H9 (cell line): ENCODE measurements around the gene F12. TPM values are rescaled to one million over a fixed set of nuclear protein-coding genes. Genes with fewer than 3 reads are reported as not detected.

Experiments used
- DNase-seq: peaks from one replicate; pipeline ENCODE4 v3.0.0-alpha.2; 2017
- H2AFZ ChIP-seq: one replicate; pipeline ENCODE4 v1.6.1; 2013; ENCODE audit warnings: mild to moderate bottlenecking, low read length, control low read depth, moderate library complexity
- H2AK5ac ChIP-seq: 2 replicates; pipeline ENCODE4 v1.6.1; 2013; ENCODE audit warnings: low read length, control low read depth, mixed read lengths; ENCODE audit not compliant: insufficient read length
- H2BK120ac ChIP-seq: one replicate; pipeline ENCODE4 v1.6.1; 2013; ENCODE audit warnings: low read depth, mild to moderate bottlenecking, low read length, control low read depth, inconsistent platforms; ENCODE audit not compliant: poor library complexity, severe bottlenecking
- H2BK12ac ChIP-seq: 2 replicates; pipeline ENCODE4 v1.6.1; 2013; ENCODE audit warnings: low read length, control low read depth, mixed read lengths, low read depth; ENCODE audit not compliant: insufficient read length
- H2BK15ac ChIP-seq: 2 replicates; pipeline ENCODE4 v1.6.1; 2013; ENCODE audit warnings: low read depth, low read length, control low read depth
- H2BK20ac ChIP-seq: one replicate; pipeline ENCODE4 v1.6.1; 2013; ENCODE audit warnings: low read depth, mild to moderate bottlenecking, low read length, control low read depth, inconsistent platforms; ENCODE audit not compliant: poor library complexity, severe bottlenecking
- H2BK5ac ChIP-seq: 2 replicates; pipeline ENCODE4 v1.6.1; 2013; ENCODE audit warnings: low read length, control low read depth, mixed read lengths; ENCODE audit not compliant: insufficient read length
- H3K14ac ChIP-seq: 2 replicates; pipeline ENCODE4 v1.6.1; 2013; ENCODE audit warnings: low read length, control low read depth; ENCODE audit not compliant: insufficient read depth
- H3K18ac ChIP-seq: 2 replicates; pipeline ENCODE4 v1.6.1; 2013; ENCODE audit warnings: low read depth, mild to moderate bottlenecking, mixed read lengths, low read length, control low read depth; ENCODE audit not compliant: insufficient read length
- H3K23ac ChIP-seq: 2 replicates; pipeline ENCODE4 v1.6.1; 2013; ENCODE audit warnings: low read length, control low read depth, mixed read lengths, low read depth; ENCODE audit not compliant: insufficient read length
- H3K23me2 ChIP-seq: 2 replicates; pipeline ENCODE4 v1.6.1; 2013; ENCODE audit warnings: low read depth, mild to moderate bottlenecking, mixed read lengths, low read length, control low read depth; ENCODE audit not compliant: insufficient read length, poor library complexity, severe bottlenecking
- H3K27ac ChIP-seq: 2 replicates; pipeline ENCODE4 v1.5.1; 2013; ENCODE audit warnings: low read length, control low read depth, mixed read lengths, low read depth; ENCODE audit not compliant: insufficient read length
- H3K27me3 ChIP-seq: 2 replicates; pipeline ENCODE4 v1.6.1; 2013; ENCODE audit warnings: low read length, control low read depth, inconsistent platforms; ENCODE audit not compliant: insufficient read depth
- H3K4ac ChIP-seq: 2 replicates; pipeline ENCODE4 v1.6.1; 2013; ENCODE audit warnings: low read depth, mild to moderate bottlenecking, control low read depth, inconsistent platforms, low read length, moderate library complexity
- H3K4me1 ChIP-seq: 2 replicates; pipeline ENCODE4 v1.6.1; 2013; ENCODE audit warnings: low read length, control low read depth, inconsistent platforms; ENCODE audit not compliant: insufficient read depth
- H3K4me2 ChIP-seq: 2 replicates; pipeline ENCODE4 v1.6.1; 2013; ENCODE audit warnings: low read length, control low read depth, mixed read lengths; ENCODE audit not compliant: insufficient read length, insufficient read depth
- H3K56ac ChIP-seq: 2 replicates; pipeline ENCODE4 v1.6.1; 2013; ENCODE audit warnings: low read depth, mild to moderate bottlenecking, mixed read lengths, low read length, control low read depth; ENCODE audit not compliant: insufficient read length
- H3K79me1 ChIP-seq: 2 replicates; pipeline ENCODE4 v1.6.1; 2013; ENCODE audit warnings: low read depth, mild to moderate bottlenecking, moderate library complexity, low read length, control low read depth, inconsistent platforms; ENCODE audit not compliant: insufficient read depth, poor library complexity, severe bottlenecking
- H3K79me2 ChIP-seq: 2 replicates; pipeline ENCODE4 v1.6.1; 2013; ENCODE audit warnings: low read length, control low read depth, inconsistent platforms; ENCODE audit not compliant: insufficient read depth
- H3K9ac ChIP-seq: 2 replicates; pipeline ENCODE4 v1.6.1; 2013; ENCODE audit warnings: low read length, control low read depth, mixed read lengths; ENCODE audit not compliant: insufficient read length; ENCODE audit errors: extremely low read depth
- H3K9me3 ChIP-seq: one replicate; pipeline ENCODE4 v1.6.1; 2013; ENCODE audit warnings: low read depth, low read length, inconsistent platforms; ENCODE audit not compliant: control insufficient read depth
- H3T11ph ChIP-seq: one replicate; pipeline ENCODE4 v1.6.1; 2013; ENCODE audit warnings: mild to moderate bottlenecking, low read length, control low read depth, inconsistent platforms
- H4K20me1 ChIP-seq: one replicate; pipeline ENCODE4 v1.6.1; 2013; ENCODE audit not compliant: control insufficient read depth, insufficient read length, insufficient read depth
- H4K5ac ChIP-seq: 2 replicates; pipeline ENCODE4 v1.6.1; 2013; ENCODE audit warnings: low read depth, mild to moderate bottlenecking, mixed read lengths, low read length, control low read depth; ENCODE audit not compliant: insufficient read length
- H4K8ac ChIP-seq: replicated peaks from 2 replicates; pipeline ENCODE4 v1.6.1; 2013; ENCODE audit warnings: low read length, control low read depth, mixed read lengths, low read depth; ENCODE audit not compliant: insufficient read length
- H4K91ac ChIP-seq: 2 replicates; pipeline ENCODE4 v1.6.1; 2013; ENCODE audit warnings: low read depth, mild to moderate bottlenecking, moderate library complexity, mixed read lengths, low read length, control low read depth; ENCODE audit not compliant: insufficient read length
- H3K27ac Mint-ChIP-seq, 3 experiments: 2 replicates in 2 of 3; 3 replicates in 1 of 3; pipeline ENCODE4 v1.8.0; 2020 to 2021; ENCODE audit warnings: mixed read lengths in 3 of 3, mild to moderate bottlenecking in 1 of 3, moderate library complexity in 1 of 3
- H3K27me3 Mint-ChIP-seq: 2 replicates; pipeline ENCODE4 v1.8.0; 2021; ENCODE audit warnings: low read depth, mild to moderate bottlenecking, moderate library complexity, mixed read lengths
- H3K36me3 Mint-ChIP-seq, 3 experiments: 2 replicates in 2 of 3; 3 replicates in 1 of 3; pipeline ENCODE4 v1.8.0; 2020 to 2021; ENCODE audit warnings: low read depth in 3 of 3, mixed read lengths in 3 of 3; ENCODE audit not compliant: insufficient read depth in 1 of 3
- H3K4me1 Mint-ChIP-seq, 2 experiments: 2 replicates each; pipeline ENCODE4 v1.8.0; 2020; ENCODE audit warnings: mixed read lengths in 2 of 2
- H3K4me3 Mint-ChIP-seq, 2 experiments: 2 replicates in 1 of 2; 3 replicates in 1 of 2; pipeline ENCODE4 v1.8.0; 2020 to 2021; ENCODE audit warnings: mild to moderate bottlenecking in 2 of 2, mixed read lengths in 2 of 2, moderate library complexity in 1 of 2
- H3K9me3 Mint-ChIP-seq, 2 experiments: 2 replicates in 1 of 2; 3 replicates in 1 of 2; pipeline ENCODE4 v1.8.0; 2020; ENCODE audit warnings: mild to moderate bottlenecking in 2 of 2, mixed read lengths in 2 of 2, moderate library complexity in 1 of 2
- CTCF ChIP-seq: fragments of 200-600 bp; sonication (generic); conservative IDR thresholded peaks from 3 replicates; pipeline ENCODE4 v1.8.0; 2021; ENCODE audit warnings: antibody characterized with exemption, mild to moderate bottlenecking
- WGBS: extraction: QIAGEN DNeasy Blood & Tissue Kit; methylation state at CpG from one replicate; pipeline ENCODE4 v1.1.7; 2013; ENCODE audit warnings: missing lambda C conversion rate, low lambda C conversion rate, mixed read lengths; ENCODE audit not compliant: insufficient read length; ENCODE audit errors: extremely low coverage; 5-methylcytosine and 5-hydroxymethylcytosine counted together
- total RNA-seq: library from RNA; stranded (reverse); gene quantifications from 2 replicates; pipeline ENCODE4 v1.2.1, GENCODE V29; 2021

F12 gene
- total RNA-seq, 1 experiment from 2014 or later, result 3.5 TPM

DNA sequence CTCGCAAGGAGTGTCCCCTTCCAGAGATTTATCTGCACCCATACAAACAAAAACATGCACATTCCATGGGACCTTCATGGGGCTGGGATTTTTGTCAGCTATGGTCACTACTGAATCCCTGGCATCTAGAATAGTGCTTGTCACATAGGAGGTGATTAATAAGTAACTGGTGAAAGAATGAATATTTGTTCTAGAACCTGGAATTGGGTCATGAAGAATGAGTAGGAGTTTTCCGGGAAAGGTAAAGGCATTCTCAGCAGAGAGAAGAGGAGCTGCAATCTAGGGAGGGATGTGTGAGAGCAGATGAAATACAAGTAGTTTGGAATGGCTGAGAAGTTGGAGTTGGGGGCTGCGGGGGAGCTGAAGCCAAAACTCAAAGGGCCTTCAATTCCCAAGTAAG is 55.1 kb downstream of the F12 start:
- H3K4me2 ChIP-seq, result no peak overlapping the region
- H2AFZ ChIP-seq, result no peak overlapping the region
- no peak overlapping the region for H4K5ac ChIP-seq
- H4K8ac ChIP-seq, result no peak overlapping the region
- H2BK20ac ChIP-seq, result no peak overlapping the region
- no peak overlapping the region for H2BK5ac ChIP-seq
- peaks cover 13% of the 10 kb centered on the region for H3K79me2 ChIP-seq
- no peak for TF ChIP-seq CTCF
- H3K9ac ChIP-seq, result no peak overlapping the region
- H3K27me3 ChIP-seq, result no peaks in the 10 kb centered on the region
- H2BK120ac ChIP-seq, result no peak overlapping the region
- H3K23me2 ChIP-seq, result peaks cover 7% of the 10 kb centered on the region
- no peak overlapping the region for H4K91ac ChIP-seq
- peaks cover 3% of the 10 kb centered on the region; the same call in 1 of the 2 replicates for H3K4me1 ChIP-seq
- Mint-ChIP-seq H3K36me3 (peaks cover 2 to 10% (median 8%) of the 10 kb centered on the region in 3 experiments; a peak in 5 of 7 replicates), H3K27ac (no peak overlapping the region), H3K4me1 (peaks cover 16 to 22% of the 10 kb centered on the region in 2 experiments), H3K27me3 (peaks cover 43% of the 10 kb centered on the region), H3K4me3 (peak overlapping the region in 1 of 2 experiments; percentile 5; a peak in 1 of 5 replicates), H3K9me3 (peaks cover 3 to 4% of the 10 kb centered on the region in 2 experiments; a peak in 4 of 5 replicates)
- no peak for DNase-seq
- H3K23ac ChIP-seq, result no peak overlapping the region
- H2AK5ac ChIP-seq, result no peak overlapping the region
- no CpG with 5 or more reads among the region's 3 CpGs for WGBS
- no peak overlapping the region for H3T11ph ChIP-seq
- H4K20me1 ChIP-seq, result no peaks in the 10 kb centered on the region
- H3K56ac ChIP-seq, result no peak overlapping the region
- no peaks in the 10 kb centered on the region for H3K9me3 ChIP-seq
- no peak overlapping the region for H3K14ac ChIP-seq
- H2BK12ac ChIP-seq, result no peak overlapping the region
- H3K4ac ChIP-seq, result no peak overlapping the region
- H3K18ac ChIP-seq, result no peak overlapping the region
- H3K27ac ChIP-seq, result no peak overlapping the region
- no peak overlapping the region for H2BK15ac ChIP-seq
- peaks cover 4% of the 10 kb centered on the region for H3K79me1 ChIP-seq
